ENCODE results near the gene PFKFB2.
A peak's percentile ranks its signal among the peaks of the same experiment; 100 is the strongest.

The PFKFB2 gene

DNA sequence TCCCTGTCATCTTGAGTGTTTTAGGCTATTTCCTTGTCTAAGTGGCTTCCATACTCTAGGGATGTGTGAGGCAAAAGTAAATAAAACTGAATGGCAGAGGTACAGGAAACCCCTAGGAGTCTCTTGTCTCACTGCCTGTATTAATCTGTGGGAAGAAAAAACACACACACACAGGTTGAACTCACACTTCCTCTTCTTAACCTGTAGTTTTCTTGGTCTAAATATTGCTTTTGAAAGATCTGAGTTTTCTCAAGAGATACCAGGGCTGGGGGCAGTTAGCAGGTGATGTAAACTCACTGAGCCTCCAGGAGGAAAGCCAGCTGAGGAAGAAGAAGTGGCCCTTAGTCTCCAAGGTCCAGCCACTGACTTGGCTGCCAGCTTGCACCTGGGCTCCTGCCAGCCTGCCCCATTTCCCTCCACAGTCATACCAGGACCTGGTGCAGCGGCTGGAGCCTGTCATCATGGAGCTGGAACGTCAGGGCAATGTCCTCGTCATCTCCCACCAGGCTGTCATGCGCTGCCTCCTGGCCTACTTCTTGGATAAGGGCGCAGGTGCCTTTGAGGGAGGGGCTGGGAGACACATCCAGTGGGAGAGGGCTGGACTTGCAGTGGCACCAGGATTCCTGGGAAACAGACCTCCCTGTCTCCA is 16.9 kb downstream of the PFKFB2 start:
- DNase-seq = no peak

DNA sequence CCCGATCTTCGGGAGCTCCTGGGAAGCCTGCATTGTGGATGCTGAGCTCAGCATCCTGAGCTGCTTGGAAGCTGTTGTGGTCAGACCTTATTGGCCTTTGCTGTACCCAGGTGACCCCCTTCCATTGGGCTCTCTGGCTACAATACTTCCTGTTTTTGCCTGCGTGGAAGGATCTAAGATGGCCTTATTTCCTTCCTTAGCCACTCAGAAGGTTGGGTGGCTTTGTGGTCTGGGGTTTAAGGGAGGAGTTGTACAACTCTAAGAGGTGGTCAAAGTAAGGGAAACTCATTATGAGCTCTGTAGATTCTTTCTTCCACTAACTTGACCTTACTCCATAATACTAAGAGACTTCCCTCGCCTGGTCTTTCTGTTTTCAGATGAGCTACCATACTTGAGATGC is 17.7 kb downstream of the PFKFB2 start:
- DNase-seq = no peak

DNA sequence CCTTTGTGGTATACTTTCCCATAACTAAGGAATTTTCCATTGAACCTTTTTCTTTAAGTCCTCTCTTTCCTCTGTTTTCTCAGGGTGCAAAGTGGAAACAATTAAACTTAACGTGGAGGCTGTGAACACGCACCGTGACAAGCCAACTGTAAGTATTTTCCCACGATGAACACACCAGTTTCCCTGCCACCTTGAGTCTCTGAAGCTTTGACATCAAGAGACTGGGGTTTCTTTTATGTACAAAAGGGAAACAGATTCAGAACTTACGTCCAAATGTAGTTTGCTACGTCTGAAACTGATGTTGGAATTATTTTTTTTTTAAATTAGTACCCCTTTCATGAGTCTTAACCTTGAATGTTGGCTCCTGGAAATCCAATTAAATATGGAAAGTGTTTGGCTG is 18.4 kb downstream of the PFKFB2 start:
- DNase-seq = no peak

DNA sequence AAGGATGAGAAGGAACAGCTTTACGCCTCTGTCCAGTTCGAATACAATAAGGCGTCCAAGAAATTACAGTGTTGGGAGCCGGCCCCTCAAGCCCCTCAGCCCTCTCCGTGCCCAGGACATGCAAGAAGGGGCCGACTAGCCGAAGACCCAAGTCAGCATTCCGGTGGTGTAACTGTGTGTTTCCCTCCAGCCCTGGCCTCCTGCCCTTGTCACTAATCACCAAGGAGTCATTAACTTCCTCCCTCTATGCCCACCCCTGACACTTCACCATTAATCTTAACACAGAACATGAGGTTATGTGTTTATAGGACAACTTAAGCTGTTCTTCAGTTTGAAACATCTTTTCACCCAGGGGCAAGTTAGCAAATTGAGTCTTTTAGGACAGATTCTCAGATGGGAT is 19.2 kb downstream of the PFKFB2 start:
- no peak for DNase-seq

DNA sequence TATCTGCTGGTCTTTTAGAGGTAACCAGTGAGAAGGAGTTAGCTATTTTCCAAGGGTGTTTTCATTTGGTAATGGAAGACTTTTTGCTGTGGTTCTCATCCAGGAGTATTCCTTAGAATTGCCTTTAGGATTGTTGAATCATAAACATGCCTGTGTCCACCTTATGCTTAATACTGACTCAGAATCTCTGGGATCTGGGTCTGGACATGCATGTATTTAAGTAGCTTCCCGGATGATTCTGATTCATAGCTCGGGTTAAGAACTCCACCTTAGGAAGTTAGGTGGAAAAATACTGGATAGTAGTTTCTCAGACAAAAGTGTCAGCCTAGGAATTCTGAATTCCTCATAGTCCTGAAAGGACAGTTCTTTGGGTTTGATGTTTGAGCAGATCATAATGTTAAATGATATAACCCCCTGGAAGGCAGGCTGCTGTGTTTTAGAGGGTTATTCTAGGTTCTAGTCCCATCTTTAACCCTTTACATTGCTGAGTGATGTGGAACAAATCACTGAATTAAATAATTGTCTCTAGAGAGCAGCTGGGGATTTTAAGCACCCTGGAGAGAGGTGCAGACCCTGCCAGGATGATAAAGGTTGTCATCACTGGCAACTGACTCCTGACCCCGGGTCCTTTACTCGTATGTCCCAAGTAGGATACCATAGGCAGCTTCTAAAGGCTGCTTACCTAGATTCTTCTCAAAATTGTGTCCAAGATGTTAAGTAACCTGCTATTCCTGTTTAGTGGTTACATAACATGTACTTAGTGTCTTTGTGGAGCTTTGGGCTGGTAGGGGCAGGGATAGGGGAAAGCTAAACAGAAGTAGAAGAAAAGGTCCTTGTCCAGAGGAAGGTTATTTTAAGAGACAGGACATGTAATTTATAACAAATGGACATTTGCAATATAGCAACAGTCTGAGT is 21.1 kb downstream of the PFKFB2 start:
- DNase-seq = no peak

DNA sequence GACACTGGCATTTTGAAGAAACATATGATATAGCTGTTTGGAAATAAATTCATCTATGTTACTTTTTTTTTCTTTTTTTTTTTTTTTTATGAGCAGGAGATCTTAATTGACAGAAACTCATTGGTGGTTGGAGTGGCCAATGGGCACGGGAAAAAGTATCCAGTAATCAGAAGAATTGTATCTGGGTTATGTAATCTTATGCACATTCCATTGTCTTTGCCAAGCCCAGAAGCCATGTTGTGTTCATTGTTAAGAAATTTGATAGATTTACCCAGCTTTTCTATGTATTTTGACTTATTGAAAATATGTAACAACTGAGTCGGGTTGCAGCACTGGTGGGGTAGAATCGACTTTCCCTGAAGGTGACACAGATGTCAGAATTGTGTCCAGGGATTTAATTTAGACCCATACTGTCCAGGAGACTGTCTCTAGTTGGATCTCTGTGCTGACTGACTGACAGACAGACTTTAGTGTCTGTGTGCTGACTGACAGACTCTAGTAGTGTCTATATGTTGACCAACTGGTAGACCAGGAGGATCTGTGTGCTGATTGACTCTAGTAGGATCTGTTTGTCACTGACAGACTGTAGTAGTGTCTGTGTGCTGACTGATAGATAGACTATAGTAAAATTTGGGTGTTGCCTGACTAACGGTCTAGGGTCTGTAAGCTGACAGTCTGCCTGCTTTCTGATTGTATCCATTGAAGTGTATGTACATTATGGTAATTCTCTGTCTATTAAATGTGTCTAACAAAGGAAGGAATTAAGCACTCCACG is 23.3 kb downstream of the PFKFB2 start:
- no peak for DNase-seq

DNA sequence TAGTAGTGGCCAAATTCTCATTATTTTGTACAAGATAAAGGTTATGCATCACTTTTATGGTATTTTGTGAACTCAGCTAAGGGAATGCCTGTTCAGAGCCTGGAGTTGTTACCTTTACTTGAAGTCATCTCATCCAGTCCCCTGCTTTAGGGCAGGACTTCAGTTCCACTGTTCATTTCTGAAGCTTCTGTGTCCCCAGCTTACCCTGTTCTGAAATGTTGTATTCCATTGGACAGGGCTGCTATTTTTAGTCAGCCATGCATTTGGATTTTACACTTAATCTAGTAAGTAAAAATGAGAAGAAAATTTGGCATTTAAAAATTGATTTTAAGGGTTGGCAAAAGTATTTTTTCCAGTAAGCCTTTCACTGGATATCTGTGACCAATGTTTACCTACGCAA is 23.9 kb downstream of the PFKFB2 start:
- DNase-seq = no peak

DNA sequence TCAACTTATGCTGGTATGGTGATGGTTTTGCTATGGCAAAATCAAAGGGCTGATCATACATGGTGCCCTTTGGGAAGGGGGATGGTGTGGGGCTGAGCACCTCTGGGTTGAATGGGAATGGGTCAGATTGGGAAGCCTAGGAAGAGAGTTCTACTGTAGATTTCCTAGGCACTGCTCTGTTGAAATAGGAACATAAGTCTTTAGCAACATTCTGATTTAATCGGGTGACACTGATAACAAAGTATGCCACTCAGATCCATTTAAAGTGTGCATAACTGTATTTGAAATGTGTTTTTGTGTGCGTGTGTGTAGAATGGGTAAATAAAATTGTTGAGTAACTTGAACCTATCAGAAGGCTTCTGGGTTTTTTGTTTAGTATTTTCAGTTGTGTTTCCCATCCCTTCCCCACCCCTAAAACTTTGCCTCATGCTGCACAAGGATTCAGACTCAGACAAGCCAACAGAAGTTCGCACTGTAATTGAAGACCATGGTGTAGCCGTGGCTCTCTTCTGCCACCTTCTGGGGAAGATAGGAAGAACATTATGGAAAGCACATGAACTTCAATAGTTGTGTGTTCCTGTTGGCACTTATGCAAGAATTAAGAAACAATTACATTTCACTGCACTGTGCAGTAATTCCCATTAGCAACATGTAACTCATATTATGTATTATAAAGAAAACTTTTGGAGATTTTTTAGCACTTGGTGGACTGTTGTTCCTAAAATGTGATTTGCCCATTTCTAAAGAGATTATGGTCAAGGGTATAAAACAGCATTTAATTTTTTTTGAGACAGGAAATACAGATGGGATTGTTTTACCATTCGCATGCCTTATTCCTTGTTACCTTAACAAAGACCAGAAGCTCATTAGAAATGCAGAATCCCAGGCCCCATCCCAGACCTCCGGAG is 24.6 kb downstream of the PFKFB2 start:
- peak; percentile 58 for DNase-seq

DNA sequence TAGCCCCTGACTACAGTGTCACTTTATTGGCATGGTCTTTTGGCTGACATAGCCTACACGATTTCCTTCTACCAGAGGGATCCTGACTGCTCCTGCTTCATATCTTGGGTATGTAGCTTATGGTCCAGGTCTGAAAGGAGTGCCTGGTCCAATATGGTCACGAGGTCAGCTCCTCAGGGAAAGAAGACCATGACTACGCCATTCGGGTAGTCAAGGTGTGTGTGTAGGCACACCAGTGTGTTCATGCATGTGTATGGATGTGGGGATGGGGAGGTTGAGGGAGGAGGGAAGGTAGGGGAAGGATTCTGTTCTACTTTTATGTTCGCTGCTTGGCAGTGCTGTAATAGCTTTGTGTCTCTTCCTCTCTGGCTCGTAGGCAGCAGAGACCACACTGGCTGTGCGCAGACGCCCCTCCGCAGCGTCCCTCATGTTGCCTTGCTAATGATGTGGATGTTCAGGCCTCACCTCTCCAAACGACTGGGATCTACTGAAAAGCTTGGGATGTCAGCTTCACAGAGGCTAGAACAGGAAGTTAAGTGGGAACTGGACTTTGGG is 25.6 kb downstream of the PFKFB2 start:
- no peak for DNase-seq

DNA sequence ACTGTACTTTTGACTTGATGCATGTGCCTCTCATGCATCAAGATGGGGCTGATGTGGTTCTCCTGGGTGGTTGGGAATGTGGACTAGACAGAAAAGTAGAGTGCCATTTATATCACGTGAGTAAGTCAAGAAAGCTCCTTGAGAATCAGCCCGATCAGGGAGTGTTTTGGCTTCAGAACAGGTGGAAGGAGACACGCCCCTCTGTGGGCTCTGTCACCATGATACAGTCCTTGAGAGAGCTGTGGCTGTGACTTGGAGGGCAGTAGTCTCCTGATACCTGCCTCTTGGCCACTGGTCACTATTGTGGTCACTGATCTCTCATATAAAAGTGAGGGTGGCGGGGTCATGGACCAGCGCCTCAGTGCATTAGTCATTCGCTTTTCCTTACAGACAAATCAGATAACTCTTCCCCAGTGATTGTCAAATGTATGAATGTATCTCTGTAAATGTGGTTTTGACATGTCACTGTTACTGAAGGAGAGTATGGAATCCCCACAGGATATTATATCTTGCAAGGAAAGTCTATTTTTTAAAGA is 26.7 kb downstream of the PFKFB2 start:
- DNase-seq = no peak

DNA sequence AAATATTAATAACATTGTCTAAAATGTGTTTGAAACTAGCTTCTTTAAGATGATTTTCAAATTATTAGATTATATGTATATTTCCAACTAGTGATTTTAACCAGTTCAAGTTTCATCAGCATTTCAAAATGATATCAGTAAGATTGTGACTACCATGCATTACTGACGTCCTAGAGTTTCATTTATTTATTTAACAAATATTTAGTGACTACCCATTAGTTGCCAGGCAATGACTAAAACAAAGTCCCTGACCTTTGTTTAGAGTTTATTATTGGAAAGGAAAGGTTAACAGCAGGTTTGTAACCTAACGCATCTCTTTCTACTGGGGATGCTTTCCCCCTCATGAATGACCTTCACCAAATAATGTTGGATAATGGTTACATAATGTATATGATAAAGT is 28.0 kb downstream of the PFKFB2 start:
- no peak for DNase-seq

DNA sequence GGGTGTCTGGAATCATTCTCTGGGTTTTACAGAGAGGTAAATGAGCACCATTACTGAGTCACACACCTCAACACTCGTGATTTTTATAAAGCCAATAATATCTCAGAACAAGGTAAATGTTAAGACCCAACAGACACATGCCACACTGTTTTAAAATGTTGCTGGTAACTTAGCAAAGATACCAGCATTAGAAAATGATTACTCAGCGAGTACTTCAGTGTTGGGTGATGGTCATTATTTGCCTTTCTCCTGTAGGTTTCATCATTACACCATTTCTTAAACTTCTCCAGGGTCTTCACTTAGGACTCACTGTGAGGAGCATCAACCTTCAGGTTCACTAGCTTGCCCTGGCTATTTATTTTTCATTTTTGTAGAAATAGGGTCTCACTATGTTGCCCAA is 28.7 kb downstream of the PFKFB2 start:
- DNase-seq = no peak

DNA sequence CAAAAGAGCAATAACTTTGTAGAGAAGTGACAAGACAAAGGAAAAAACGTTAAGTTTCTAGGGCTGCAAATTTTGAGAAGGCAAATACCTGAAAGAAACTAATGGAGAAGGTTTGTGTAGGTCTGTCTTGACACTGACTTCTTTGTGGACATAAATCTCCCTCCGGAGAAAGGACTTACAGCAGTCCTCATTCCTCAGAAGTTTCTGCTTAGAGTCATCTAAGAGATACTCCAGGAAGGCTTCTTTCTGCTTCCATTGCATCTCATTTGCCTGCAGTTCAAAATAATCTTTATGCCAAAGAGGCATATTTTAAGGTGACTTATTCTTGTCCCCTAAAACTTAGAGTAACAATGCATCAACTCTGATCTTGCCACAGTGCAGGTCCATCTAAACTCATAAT is 31.2 kb downstream of the PFKFB2 start:
- no peak for DNase-seq

DNA sequence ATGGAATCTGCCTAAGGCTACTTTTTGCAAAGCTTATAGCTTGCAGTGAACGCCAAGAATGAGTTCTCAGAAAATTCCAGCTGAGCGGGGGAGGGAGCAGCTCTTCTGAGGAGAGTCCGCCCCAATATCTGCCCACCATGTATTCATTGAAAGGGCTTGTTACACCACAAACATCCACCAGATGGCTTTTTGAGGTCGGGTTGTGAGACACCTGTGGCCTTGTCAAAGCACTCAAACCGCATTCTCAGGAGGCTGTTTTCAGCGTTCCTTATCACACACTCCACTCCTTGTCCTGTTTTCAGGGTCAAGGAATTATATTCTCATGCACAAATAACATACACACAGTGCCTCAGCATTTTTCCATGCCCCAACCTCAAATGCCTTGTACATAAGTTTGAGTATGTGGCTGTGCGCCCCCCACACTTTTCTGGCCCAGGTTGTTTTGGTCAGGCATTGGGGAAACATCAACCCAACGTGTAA is 31.7 kb downstream of the PFKFB2 start:
- peak; percentile 49 for DNase-seq

DNA sequence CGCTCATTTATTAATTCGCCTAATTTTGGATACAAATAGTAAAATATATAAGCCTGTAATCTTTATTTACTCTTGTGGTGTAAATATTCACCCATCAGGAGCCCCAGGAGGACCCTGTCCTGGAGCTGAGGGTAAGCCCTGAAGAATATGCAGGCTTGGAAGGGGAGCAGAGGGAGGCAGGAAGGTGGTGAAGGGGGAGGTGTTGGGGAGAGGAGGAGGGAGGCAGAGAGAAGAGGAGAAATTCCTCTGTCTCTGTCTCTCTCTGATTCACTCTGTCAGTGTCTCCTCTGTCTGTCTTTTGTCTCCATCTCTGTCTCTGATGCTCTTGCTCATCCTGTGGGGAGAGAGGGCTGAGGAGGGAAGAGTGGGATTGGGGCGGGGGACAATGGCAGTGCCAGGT is 32.8 kb downstream of the PFKFB2 start:
- no peak for DNase-seq

DNA sequence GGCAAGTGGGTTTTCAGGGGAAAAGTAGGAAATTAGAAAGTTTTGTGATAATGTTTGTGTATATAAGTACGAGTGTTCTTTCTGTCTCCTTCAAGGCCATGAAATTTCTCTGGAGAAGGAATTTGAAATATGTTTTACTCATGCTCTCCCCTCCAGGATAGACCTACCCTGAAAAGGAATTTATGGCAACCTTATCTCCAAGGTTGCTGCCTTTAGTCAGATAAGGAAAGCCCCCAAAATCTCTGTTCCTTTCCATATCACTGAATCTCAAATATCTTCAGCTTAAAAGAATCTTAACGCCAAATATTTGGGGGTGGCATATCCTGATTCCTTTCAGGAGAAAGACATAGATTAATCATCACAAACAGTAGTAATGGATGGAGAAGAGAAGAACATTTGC is 35.1 kb downstream of the PFKFB2 start:
- DNase-seq = no peak

DNA sequence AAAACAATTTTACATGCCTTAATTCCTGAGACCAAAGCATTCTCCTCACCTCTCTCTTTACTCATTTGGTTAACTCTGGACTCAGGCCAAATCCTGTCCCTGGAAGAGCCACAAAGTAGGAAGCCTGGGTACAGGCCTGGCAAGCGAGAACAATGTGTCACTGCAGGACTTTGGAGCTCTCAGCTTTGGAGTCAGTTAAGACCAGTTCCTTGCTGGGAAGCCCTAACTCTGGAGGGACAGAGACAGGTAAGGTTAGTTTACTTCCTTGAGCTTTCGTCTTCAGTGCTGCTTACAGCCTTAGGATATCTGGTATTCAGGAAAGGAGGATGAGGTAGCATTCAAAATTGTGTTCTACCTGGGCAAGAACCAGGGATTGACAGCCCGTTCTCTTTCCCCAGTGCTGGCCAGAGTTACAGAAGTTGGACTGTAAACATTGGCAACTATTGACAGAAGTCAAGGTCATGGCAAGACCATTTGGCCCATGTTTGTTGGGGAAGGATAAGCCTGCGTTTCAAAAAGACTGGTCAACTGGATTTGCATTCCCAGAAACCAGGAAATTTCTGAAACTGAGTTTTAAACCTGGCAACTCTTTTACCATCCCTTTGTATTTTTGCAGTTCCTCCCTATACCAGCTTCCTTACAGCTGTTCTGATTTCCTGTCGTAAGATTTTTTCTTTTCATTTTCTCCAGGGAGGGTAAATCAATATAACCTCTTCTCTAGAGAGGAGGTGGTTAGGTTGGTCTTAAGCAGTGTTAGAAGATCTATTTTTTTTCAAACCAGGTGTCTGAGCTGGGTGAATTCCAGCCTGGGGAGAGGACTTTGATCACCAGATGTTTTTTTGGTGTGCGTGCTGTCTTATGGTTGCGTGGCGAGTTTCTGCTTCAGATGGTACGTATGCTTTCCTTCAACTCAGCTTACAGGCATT is 35.9 kb downstream of the PFKFB2 start, which contains the start of gene C4BPB:
Gene C4BPB (plus strand): TSS at position 160 of the 926 bp plus-strand sequence. CDS start 672 bp downstream, at position 832.
- no peak for DNase-seq

DNA sequence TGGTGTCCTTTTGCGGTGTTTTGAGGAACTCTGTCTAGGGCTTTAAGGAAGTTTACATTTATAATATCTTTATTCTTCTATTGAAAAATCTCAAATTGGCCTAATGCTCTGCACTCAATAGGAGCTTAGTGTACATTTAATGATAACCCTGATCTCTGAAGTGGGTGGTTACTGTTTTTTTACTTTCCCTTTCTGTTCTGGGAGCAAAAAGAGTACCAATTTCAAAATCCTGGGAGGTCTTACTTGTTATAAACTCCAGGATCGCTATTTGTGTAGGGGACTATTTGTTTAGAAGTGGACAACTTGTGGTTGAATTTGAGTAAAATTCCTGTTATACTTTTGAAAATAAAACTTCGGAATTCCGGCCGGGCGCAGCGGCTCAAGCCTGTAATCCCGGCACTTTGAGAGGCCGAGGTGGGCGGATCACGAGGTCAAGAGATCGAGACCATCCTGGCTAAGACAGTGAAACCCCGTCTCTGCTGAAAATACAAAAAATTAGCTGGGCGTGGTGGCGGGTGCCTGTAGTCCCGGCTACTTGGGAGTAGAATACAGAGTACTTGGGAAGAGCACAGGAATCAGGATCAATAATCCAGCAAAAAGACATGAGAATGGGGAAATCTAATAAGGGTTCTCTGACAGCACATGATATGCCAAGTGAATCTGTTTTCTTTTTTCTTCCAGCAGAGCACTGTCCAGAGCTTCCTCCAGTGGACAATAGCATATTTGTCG is 36.7 kb downstream of the PFKFB2 start:
- no peak for DNase-seq

DNA sequence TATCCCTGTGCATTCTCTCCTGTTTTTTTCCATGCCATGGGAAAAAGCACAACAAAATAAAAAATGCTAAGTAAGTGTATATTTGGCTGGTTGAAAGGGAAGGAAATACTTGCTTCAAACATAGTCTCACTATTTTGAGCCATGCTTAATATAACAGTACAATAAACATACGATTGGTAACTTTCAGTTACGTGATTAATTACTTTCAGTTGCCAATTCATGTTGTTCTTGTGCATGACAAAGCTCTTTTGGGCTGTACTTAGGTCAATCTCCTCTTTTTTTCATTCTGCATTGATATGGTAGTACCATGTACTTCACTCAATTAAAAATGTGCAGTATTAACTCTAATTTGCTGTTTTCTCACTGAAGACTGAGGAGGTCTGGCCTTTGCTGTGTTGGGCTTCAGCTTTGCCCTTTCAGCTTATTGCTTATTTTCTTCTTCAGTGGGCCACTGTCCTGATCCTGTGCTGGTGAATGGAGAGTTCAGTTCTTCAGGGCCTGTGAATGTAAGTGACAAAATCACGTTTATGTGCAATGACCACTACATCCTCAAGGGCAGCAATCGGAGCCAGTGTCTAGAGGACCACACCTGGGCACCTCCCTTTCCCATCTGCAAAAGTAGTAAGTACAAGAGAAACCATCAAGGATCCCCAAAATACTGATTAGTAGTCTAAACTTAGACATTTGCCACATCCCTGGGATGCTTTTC is 38.3 kb downstream of the PFKFB2 start:
- no peak for DNase-seq
